Ovary (tissue), 3 donors: ENCODE data around the gene ZNF138.

Experiments
- POLR2A ChIP-seq: fragments of 450-650 bp; IDR thresholded peaks from one replicate; pipeline ENCODE4 v1.6.1; 2017; ENCODE audit warnings: antibody characterized with exemption, mild to moderate bottlenecking, moderate library complexity
- TF ChIP-seq, protein P1 (sequence below), 3 donors: fragments of 450-650 bp in 2 of 3; fragments of 200-600 bp in 1 of 3; IDR thresholded peaks; one replicate each; pipeline versions ENCODE4 v1.5.1 to v1.8.0; 2016 to 2022; ENCODE audit warnings: antibody characterized with exemption in 3 of 3, mild to moderate bottlenecking in 1 of 3
- donor health status: DM: no; HTN: no; CAD: no.

DNA sequence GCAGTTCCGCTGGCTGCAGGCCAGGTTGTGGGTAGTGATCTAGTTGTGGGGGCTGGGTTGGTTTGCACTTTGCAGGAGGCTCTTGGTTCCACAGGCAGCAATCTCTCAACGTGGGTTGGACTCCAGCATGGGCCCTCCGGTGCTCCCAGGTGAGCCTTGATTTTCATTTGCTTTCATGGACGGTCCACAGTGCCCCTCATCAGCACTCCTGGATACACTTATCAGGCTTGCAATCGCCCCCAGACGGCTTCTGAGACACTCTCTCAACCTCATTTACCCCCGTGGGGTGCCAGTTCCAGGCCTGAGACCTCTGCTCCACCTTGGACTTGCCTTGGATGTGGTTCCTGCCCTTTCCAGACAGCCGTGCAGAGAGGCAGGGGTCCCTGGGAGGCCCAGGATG lies 77.5 kb downstream of the ZNF138 start:
- TF ChIP-seq, protein P1, sequence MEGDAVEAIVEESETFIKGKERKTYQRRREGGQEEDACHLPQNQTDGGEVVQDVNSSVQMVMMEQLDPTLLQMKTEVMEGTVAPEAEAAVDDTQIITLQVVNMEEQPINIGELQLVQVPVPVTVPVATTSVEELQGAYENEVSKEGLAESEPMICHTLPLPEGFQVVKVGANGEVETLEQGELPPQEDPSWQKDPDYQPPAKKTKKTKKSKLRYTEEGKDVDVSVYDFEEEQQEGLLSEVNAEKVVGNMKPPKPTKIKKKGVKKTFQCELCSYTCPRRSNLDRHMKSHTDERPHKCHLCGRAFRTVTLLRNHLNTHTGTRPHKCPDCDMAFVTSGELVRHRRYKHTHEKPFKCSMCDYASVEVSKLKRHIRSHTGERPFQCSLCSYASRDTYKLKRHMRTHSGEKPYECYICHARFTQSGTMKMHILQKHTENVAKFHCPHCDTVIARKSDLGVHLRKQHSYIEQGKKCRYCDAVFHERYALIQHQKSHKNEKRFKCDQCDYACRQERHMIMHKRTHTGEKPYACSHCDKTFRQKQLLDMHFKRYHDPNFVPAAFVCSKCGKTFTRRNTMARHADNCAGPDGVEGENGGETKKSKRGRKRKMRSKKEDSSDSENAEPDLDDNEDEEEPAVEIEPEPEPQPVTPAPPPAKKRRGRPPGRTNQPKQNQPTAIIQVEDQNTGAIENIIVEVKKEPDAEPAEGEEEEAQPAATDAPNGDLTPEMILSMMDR (IDR thresholded peaks at IDR 0.05), result no peak
- no peak for TF ChIP-seq POLR2A
